ENCODE data around the gene DNAJB6. TPM values are rescaled to one million over a fixed set of nuclear protein-coding genes. Genes with fewer than 3 reads are reported as not detected.

Gene DNAJB6
- total RNA-seq, 1 donor from 2014 or later = 119 TPM

DNA sequence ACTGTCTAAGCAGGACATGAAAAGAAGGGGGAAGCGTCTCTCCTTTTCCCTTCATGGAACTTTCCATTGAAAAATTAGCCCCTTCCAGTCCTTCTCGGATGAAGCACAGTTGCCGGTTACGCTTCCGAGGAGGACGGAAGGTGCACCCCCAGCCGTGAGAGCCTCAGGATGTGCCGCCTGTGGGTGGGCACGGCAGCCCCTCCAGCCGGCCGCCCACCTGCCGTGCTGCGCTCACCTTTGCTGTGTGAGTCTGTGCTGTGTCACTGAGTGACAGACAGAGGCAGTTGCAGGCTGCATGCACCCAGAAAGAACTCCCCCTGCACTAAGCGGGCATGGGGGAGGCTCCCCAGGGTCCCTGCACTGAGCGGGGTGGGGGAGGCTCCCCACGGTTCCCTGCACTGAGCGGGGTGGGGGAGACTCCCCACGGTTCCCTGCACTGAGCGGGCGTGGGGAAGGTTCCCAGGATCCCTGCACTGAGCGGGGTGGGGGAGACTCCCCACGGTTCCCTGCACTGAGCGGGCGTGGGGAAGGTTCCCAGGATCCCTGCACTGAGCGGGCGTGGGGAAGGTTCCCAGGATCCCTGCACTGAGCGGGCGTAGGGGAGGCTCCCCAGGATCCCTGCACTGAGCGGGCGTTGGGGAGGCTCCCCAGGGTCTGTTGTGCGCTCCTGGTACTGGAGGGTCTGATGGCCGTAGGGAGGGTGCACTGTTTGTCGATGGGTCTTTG lies 74.2 kb downstream of the DNAJB6 start:
- DNase-seq = no peak

DNA sequence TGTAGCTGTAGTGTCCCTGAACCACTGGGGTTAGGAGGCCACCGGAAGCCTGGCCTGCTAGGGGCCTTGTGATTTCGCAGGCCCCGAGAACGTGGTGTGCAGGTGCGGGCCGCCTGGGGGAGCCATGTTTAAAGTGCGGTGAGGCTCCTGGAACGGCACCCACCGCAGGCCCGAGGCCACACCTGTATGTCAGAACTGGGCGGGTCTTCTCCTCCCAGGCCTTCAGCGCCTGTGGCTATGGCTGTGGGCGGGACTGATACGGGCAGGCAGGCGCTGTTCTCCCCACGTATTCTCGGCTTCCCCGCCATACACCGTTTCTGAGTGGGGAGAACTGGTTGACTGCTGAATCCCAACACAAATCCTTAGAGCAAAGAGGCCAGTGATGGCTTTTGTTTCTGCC lies 74.8 kb downstream of the DNAJB6 start:
- no peak for DNase-seq

DNA sequence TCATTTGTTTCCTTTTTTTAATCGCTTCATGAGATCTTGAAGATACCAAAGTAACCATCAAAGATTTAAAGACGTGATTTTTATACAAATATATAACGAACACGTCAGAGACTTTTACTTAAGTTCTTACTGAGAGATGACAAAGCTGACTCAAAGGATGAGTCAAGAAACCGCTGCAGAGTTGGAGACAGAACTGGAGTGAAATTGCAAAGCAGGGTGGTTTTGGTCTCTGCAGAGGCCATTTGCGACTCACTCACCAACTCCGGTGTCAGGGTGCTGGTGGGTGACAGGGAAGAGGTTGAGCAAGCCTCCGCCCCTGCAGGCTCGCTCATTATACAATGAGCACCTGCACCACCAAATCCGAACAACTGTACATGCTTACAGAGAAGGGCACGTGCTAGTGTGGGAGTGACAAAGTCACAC lies 75.2 kb downstream of the DNAJB6 start:
- DNase-seq = no peak

DNA sequence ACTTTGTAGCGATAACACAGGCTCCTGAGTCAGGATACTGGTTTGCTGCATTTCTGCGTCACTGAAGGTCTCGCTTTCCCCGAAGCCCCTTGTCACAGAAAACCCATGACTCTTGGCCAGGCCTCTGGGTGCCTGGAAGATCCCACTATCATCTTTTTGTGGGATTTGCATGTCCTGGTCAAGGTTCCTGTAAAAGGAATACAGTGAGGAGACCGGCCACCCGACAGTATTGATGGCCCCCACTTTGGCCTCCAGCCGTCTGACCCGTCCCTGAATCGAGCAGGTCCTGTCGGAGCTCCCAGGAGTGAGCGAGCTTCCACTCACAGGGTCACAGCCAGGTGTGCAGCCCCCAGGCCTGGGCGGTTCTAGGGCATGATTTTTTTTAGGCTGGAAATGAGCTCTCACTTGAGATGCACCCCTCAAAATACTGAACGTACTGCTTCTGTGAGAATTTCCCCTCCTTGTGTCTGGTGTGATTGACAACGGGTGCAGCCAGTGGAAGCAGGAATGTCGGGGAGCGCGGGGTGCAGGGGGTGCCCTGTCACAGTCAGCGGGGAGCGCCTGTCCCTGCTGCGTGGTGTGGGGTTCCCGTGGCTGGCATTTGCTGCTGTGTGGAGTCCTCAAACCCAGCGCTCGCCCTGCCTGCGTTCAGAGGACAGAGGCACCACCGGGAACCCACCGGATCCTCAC lies 75.8 kb downstream of the DNAJB6 start:
- DNase-seq = no peak

DNA sequence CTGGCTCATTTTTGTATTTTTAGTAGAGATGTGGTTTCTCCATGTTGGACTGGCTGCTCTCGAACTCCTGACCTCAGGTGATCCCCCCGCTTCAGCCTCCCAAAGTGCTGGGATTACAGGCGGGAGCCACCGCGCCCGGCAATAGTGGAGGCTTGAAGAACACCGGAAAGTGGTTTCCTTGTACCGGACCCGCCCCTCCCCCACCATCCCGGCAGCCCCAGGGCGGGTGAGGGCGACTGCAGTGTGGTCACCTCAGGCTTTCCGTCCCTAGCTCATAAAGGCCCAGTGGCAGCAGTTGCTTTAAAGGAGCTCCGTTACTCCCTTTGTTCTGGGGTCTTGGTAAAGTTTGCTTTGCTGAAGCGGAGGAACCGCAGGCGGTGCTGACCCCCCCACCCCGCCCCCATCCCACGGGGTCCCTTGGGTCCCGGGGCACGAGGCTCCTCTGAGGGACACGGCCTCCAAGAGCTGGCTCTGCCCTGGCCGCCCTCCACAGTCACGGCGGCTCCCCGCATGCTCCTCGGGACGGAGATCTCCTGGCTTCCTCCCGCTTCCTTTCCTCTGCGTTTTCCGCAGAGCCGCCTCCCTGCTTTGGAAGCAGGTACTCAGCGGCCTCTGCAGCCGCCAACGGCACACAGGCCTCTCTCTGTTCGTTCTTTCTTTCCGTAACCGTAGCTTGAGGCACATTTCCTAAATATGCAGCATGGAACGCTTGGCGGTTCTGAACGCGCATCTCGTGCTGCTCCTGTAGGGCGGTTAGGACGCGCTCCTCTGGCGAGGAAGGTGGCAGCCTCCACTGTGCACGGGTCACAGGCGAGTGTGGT lies 77.3 kb downstream of the DNAJB6 start:
- no peak for DNase-seq

DNA sequence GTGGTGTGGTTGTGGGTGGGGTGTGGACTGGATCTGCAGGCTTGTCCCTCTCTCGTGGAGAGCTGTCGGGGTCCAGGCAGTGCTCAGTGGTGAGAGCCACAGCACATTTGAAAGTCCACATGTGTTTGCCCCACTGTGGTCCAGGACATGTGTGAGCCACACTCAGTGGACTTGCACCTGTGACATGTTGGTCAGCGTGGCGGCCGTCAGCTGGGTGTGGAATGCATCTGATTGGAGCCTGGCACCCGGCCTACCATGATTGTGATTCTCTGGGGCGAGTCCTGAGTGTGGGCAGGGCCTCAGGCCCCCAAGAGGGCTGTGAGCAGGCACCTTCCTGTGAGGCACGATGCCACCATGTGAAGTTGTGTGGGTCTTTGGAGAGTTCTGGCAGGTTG lies 77.9 kb downstream of the DNAJB6 start:
- DNase-seq = no peak

DNA sequence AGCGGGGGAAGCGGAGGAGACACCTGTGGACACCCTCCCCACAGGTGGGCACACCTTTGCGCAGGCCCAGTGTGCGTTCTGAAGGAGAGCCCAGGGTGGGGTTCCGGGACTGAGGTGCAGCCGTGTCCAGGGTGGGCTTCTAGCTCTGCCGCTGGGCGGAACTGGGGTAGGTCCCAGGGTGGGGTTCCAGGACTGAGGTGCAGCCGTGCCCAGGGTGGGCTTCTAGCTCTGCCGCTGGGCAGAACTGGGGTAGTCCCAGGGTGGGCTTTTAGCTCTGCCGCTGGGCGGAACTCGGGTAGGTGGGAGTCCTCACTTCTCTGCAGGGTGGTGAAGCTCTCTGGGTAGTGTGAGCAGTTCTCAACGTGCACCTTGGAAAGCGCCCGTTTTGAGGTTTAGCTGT lies 78.7 kb downstream of the DNAJB6 start:
- no peak for DNase-seq

DNA sequence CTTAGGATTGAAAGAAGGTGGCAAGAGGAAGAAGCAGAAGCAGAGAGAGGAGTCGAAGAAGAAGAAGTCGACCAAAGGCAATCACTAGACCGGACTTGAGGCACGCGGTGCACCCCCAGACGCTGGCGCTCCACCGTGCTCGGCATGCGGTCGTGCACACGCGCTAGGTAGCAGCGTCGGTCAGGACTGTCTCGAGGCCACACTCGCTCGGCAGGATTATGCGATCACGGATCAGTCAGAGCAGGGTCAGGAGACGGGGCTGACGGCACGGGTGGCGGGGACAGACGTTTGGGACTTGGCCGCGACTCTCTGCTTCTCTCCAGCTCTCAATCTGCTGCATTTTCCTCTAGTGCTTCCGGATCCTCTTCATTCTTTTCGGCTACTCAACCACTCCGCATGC lies 79.2 kb downstream of the DNAJB6 start:
- DNase-seq = no peak

DNA sequence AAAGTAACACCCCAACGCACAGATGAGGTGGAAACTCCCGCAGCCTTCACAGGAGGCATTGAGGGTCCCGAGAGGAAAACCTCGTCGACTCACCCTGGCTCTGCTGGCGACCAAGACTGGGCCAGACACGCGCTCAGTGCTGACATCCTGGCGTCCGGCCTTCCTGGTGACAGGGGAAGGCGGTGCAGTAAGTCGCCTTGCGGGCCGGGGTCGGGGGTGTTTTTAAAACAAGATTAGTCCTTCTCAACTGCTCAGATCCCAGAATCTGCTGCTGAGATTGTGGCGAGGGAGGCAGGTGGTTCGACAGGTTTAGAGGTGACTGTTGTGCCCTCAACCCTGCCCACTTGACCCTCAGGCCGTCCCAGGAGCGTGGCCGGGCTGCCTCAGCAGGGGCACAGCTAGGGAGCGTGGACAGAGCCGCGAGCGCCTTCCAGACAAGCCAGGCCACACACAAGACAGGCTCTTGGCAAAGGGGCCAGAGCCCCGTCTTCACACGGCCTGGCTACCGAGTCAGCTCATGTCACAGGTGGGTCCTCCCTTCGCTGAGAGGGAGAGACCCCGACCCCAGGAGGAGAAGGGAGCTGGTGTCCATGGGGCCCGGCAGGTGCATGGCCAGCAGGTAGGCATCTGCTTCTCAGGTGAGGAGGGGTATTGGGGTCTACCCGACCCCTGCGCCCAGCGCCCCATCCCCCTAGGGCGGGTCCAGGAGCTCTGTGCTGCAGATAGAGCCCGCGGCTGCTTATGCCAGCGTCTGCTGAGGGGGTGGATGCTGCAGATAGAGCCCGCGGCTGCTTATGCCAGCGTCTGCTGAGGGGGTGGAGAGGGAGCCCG lies 81.6 kb downstream of the DNAJB6 start:
- no peak for DNase-seq

DNA sequence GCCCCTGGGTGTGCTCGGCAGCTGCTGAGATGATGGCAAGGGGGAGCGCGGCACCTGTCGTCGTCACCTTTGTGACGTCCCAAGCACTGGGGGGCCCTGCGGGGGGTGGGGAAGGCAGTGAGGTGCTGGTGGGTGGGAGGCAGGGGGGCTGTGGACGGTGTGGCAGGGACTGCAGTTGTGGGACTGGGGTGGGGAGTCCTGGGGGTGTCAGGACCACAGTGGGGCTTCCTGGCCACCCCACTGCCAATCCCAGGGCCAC lies 82.2 kb downstream of the DNAJB6 start:
- DNase-seq = no peak

DNA sequence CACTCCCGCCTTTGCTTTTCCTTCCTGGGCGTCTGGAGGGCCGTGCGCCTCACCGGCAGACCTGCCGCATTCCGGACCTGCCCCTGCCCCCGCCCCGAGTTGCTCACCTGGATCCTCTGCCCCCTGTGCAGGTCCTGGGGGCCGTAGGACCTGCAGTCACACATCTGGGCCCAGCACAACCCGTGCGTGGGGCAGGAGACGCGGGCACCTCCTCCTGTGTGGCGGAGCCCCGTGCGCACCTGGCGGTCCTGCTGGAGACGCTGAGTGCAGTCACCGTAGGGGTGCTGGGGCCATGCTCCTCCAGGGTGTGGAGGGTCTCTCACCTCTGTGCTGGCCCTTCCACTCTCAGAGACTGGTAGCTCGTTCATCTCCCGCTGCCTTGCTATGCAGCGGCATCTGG lies 85.5 kb downstream of the DNAJB6 start:
- no peak for DNase-seq

DNA sequence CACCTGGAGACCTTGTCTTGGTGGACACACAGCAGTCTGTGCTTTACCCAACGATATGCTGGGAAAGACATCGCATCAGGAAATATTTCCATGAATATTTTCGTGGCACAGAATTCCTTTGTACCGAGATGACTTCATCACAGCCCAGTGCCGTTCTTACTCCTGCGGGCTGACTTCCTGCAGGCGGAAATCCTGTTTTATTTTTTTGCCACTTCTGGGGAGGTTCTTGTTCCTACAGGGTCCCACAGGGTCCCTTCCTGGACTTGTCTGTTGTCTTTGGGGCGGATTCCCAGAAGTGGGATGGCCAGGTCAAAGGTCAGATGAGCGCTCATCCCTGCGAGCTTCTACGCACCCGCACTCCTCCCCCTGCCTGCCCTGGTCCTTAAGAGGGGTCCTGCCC lies 86.5 kb downstream of the DNAJB6 start:
- DNase-seq = peak; percentile 84

DNA sequence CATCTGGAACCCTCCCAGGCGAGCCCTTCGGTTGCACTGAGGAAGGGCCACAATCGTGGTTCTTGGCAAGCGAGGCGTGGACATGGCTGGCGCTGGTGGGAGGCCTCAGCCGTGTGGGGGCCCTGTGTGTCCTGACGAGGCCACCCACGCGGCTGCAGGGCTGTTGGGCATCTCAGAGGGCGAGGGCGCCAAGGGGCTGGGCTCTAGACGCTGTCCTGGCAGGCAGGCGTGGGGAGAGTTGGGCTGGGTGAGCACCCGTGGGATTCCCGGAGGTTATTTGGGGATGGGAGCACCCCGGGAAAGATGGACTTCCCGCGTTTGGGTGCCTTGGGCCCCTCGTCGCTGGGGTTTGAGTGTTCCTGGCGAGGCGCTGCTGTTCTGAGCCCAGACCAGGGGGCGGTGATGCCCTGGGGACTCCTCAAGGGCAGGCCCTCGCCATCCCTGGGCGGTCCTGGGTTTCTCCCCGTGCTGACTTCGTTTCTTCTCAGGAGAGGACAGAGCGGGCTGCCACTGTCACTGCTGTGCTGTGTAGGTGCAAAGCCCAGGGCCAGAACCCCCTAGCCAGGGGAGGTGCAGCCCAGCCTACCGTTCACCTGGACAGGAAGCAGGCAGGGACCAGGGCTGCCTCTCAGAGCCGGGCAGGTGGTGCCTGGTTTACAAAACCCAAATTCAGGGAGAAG lies 87.2 kb downstream of the DNAJB6 start:
- no peak for DNase-seq

DNA sequence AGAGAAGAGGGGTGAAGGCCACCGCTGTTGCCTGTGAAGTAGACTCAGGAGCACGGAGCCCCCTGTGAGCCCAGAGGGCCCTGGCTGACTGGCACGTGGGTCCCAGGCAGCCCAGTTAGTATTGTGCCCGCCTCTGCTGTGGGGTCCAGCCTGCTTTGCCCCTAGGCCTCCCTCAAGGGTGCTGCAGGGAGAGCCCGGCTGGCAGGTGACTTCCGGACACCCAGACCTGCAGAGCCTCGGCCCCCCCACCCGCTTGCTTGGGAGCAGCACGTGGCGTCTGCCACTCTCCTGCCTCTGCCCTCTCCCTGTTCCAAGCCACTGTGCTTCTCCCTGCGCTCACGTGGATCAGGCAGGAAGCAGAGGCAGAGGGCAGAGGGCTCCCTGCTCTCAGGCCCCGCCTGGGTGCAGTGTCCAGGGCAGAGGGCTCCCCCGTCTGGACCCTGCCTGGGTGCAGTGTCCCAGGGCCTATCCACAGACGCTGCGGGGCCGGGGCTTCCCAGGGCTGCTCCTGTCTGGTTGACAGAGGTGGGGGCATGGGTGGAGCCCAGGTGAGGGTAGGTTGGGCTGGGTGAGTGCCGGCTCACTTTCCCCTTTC lies 88.4 kb downstream of the DNAJB6 start:
- no peak for DNase-seq

DNA sequence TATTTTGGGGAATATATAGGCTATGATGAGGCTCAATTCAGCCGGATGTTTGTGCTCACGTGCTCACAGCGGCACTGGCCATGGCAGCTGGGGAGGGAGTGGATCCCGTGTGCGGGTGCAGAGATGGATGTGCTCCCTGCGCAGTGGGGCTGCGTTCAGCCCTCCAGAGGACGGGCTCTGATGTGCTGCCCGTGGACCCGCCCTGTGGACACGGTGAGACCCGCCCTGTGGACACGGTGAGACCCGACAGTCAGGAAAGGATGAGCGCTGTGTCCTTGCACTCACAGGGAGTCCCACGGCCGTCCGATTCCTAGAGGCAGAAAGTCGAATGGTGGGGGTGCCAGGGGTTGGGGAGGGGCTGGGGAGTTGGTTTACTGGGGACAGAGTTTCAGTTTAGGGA lies 89.0 kb downstream of the DNAJB6 start:
- no peak for DNase-seq

DNA sequence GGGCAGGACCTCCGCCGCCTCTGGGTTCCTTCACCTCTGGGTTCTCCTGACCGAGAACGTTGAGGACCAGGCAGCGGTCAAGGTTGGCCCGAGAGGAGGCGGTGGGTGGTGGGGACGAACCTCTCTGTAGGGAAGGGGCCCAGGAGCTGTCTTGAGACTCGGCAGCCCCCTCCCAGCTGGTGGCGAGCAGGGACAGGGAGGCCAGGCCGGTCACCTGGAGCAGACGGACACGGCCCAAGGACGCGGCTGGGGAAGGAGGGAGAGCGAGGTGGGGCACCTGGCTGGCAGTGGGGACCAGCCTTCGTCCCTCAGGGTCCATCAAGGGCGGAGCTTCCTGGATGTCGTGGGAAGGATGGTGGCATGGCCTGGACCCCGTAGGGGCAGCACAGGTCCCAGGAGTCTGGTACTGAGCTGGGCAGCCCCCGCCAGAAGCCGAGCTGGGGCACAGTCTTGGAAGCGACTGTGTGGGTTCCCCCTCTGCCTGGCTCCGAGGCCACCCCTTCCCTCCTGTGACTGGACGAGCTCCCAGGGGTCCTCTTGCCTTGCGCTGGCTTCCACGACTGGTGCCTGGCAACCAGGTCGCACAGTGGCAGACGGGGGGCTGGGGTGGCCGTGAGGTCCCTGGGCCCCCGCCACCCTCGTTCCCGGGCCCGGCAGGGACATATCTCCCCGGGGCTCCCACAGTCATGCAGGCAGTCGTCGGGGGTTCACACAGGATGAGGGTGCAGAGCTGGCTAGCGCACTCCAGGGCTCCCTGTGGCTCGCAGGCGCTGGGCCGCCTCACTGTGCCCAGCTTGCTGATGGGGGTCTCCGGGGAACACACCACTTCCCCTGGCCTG lies 89.9 kb downstream of the DNAJB6 start:
- DNase-seq = no peak

DNA sequence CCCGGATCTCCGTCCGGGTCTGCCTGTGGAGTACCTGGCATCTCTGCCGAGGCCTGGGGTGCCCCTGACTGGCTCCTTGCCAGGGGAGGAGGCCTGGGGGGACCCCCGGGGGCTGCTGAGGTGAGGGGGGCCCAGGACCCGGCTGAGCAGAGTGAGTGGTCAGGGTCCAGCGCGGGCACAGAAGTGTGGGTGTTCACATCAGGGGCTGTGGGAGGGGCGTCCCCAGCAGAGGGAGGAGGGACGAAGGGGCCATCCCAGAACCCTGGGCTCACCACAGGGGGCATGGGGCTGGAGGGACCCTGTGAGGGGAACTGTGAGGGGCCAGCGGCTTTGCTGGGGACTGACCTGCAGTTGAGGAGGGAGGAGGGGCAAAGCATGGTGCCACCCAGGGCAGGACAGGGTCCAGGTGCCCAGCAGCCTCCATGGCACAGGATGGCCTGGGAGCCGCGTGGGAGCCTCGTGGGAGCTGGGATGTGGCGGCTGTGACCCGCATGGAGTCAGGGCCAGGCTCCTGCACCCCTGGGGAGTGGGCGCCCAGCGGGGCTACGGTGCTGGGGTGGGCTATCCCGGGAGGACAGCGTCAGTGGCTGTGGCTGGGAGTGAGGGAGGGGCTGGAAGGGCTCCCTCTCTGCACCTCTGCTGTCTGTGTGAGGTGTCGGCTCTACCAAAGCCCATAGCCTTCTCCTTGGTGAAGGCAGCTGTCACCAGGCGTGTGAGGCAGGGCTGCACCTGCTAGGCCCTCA lies 91.2 kb downstream of the DNAJB6 start:
- DNase-seq = no peak

DNA sequence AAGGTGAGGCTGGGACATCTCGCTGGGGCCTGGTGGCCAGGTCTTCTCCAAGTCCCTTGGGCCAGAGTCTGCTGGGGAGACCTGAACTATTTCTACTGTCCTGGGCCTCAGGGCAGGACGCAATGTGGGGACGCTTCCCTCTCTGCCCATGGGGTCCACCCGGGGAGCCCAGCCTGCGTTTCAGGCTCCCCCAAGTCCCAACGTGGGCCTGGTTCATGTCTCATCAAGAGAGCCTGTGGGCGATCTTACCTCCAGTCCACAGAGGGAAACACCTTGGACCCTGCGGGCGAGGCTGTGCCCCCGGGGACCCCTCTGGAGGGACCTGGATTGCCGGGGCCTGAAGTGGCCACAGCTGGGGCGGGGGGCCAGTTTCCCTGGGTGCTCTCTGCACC lies 91.7 kb downstream of the DNAJB6 start:
- DNase-seq = no peak

DNA sequence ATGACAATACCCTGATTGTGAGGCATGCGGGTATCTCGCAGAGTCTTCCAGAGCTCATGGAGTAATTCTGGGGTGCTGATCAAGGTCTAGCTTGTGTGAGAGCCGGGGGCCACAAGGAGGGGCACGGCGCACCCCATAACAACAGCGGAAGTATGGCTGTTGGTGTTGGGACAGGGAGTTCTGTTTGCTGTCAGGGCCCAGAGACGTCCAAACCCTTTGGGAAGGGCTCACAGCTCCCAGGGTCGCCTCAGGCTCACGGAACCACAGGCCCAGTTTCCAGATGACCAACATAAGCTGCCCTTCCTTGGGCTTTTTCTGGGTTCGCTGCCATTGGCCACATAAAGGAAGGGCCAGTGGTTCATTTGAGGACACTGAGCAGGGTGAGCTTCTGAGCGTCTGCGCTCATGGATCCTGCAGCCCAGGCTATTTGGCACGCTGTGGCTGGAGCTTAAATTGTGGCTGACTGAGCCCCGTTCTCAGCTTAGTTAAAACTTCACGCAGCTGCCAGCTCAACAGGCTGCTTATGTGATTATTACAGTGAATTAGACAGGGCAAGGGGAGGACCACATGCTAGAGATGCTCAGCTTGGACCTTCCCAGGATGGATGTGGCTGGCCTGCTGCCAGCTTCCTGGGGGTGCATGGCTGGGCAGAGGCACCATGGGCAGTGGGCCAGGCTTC lies 92.3 kb downstream of the DNAJB6 start:
- no peak for DNase-seq
